Vagina (tissue), 2 donors: Measurements from ENCODE around the gene COL4A5.

Source experiments
- POLR2A ChIP-seq, 2 donors: fragments of 450-650 bp; IDR thresholded peaks; one replicate each; pipeline ENCODE4 v1.6.1; 2017; ENCODE audit warnings: antibody characterized with exemption in 2 of 2, mild to moderate bottlenecking in 2 of 2, moderate library complexity in 2 of 2
- POLR2AphosphoS5 ChIP-seq, 2 donors: sonication (generic); formaldehyde crosslinking; IDR thresholded peaks; one replicate each; pipeline ENCODE4 v1.9.0; 2017; ENCODE audit warnings: antibody characterized with exemption in 2 of 2, mild to moderate bottlenecking in 2 of 2, low read depth in 1 of 2; ENCODE audit not compliant: insufficient read depth in 1 of 2
- TF ChIP-seq, protein P1 (sequence below), 3 experiments: fragments of 450-650 bp in 2 of 3; fragments of 200-600 bp in 1 of 3; sonication (generic) in 1 of 3; IDR thresholded peaks; one replicate each; pipeline ENCODE4 v1.5.1; 2017 to 2019; ENCODE audit warnings: antibody characterized with exemption in 3 of 3, mild to moderate bottlenecking in 2 of 3, moderate library complexity in 2 of 3

DNA sequence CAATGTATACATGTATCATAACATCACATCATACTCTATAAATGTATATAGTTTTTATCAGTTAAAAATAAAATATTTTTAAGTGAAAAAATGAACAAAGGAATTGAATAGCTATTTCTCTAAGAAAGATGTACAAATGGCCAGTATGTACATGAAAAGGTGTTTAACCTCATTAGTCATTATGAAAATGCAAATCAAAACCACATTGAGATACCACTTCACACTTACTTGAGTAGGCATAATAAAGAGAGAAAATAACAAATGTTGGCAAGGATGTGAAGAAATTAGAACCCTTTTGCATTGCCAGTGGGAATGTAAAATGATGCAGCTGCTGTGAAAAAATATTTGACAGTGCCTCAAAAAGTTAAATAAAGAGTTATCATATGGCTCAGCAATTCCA lies 201.2 kb downstream of the COL4A5 start:
- TF ChIP-seq, protein P1, sequence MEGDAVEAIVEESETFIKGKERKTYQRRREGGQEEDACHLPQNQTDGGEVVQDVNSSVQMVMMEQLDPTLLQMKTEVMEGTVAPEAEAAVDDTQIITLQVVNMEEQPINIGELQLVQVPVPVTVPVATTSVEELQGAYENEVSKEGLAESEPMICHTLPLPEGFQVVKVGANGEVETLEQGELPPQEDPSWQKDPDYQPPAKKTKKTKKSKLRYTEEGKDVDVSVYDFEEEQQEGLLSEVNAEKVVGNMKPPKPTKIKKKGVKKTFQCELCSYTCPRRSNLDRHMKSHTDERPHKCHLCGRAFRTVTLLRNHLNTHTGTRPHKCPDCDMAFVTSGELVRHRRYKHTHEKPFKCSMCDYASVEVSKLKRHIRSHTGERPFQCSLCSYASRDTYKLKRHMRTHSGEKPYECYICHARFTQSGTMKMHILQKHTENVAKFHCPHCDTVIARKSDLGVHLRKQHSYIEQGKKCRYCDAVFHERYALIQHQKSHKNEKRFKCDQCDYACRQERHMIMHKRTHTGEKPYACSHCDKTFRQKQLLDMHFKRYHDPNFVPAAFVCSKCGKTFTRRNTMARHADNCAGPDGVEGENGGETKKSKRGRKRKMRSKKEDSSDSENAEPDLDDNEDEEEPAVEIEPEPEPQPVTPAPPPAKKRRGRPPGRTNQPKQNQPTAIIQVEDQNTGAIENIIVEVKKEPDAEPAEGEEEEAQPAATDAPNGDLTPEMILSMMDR (IDR thresholded peaks at IDR 0.05), result no peak
- TF ChIP-seq POLR2A (IDR thresholded peaks at IDR 0.05), result no peak
- TF ChIP-seq POLR2AphosphoS5 (IDR thresholded peaks at IDR 0.05; ENCODE audit: insufficient read depth in 1 of 2, low read depth in 1 of 2), result no peak
